Measurements from ENCODE around the gene CCDC106. TPM values are rescaled to one million over a fixed set of nuclear protein-coding genes. Genes with fewer than 3 reads are reported as not detected.
A peak's percentile ranks its signal among the peaks of the same experiment; 100 is the strongest.

CCDC106 gene
- total RNA-seq, 2 experiments from 2014 or later: 1.7 to 1.8 TPM

DNA sequence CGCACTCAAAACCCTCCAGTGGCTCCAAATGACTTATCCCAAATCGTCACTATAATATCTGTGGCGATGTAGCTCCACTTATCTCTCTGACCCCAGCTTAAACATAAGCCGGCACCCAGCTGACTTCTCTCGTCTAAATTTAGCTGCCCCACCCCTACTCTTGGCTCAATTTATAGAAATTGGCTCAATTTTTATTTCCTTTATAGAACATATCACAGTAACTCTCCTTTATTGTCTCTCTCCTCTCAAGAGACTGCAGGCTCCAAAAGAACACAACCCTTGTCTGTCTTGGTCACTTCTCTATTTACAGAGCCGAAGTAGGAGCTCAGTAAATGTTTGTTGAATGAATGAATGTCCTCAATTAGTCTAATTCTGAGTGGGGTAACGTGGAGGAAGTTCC is 24.5 kb upstream of the CCDC106 start:
- H3K4me3 ChIP-seq (ENCODE audit: low read length): no peak overlapping the region
- no peaks in the 10 kb centered on the region for H3K27me3 Mint-ChIP-seq
- DNase-seq (no peak), ATAC-seq (ENCODE audit: poor library complexity) (no peak)
- peaks cover 8% of the 10 kb centered on the region for H3K36me3 ChIP-seq (ENCODE audit: insufficient read depth, low read length)
- H3K27ac Mint-ChIP-seq: peak overlapping the region; percentile 100
- peak overlapping the region; percentile 98 for H3K4me3 Mint-ChIP-seq
- no peaks in the 10 kb centered on the region for H3K9me3 Mint-ChIP-seq
- no peak overlapping the region for H3K27ac ChIP-seq (ENCODE audit: low read depth in 1 of 2, low read length in 2 of 2)
- H3K4me1 Mint-ChIP-seq (ENCODE audit: low read depth): peaks cover 56% of the 10 kb centered on the region
- no peaks in the 10 kb centered on the region for H3K9me3 ChIP-seq (ENCODE audit: control insufficient read depth in 1 of 2, insufficient read depth in 1 of 2, low read length in 2 of 2)
- H3K36me3 Mint-ChIP-seq (ENCODE audit: low read depth): peaks cover 28% of the 10 kb centered on the region
- no peaks in the 10 kb centered on the region for H3K27me3 ChIP-seq (ENCODE audit: control insufficient read depth in 1 of 2, insufficient read depth in 2 of 2, low read length in 2 of 2)
- TF ChIP-seq, protein P1, sequence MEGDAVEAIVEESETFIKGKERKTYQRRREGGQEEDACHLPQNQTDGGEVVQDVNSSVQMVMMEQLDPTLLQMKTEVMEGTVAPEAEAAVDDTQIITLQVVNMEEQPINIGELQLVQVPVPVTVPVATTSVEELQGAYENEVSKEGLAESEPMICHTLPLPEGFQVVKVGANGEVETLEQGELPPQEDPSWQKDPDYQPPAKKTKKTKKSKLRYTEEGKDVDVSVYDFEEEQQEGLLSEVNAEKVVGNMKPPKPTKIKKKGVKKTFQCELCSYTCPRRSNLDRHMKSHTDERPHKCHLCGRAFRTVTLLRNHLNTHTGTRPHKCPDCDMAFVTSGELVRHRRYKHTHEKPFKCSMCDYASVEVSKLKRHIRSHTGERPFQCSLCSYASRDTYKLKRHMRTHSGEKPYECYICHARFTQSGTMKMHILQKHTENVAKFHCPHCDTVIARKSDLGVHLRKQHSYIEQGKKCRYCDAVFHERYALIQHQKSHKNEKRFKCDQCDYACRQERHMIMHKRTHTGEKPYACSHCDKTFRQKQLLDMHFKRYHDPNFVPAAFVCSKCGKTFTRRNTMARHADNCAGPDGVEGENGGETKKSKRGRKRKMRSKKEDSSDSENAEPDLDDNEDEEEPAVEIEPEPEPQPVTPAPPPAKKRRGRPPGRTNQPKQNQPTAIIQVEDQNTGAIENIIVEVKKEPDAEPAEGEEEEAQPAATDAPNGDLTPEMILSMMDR (IDR thresholded peaks at IDR 0.05): no peak
- ChIA-PET CTCF (interaction anchor here (1.1 to 5.4 kb wide), 3 partner anchors 17 to 120 kb away, joined by 3 to 60 read pairs (median 24); partner anchors contain the start of gene ZNF865), POLR2A (interaction anchor here (1.0 to 4.8 kb wide), 6 partner anchors 10 to 43 kb away, joined by 4 to 50 read pairs (median 26); partner anchors contain the start of genes FIZ1, ZNF524, ZNF579 and ZNF865)
- peaks cover 56% of the 10 kb centered on the region for H3K4me1 ChIP-seq (ENCODE audit: insufficient read depth, low read length)
- intact Hi-C loops (cut with DNase I, micrococcal nuclease): loop anchor here in 1 of 2 experiments (1.0 kb wide), 1 partner anchor 18 kb away; the partner anchor contains the start of gene ZNF865

DNA sequence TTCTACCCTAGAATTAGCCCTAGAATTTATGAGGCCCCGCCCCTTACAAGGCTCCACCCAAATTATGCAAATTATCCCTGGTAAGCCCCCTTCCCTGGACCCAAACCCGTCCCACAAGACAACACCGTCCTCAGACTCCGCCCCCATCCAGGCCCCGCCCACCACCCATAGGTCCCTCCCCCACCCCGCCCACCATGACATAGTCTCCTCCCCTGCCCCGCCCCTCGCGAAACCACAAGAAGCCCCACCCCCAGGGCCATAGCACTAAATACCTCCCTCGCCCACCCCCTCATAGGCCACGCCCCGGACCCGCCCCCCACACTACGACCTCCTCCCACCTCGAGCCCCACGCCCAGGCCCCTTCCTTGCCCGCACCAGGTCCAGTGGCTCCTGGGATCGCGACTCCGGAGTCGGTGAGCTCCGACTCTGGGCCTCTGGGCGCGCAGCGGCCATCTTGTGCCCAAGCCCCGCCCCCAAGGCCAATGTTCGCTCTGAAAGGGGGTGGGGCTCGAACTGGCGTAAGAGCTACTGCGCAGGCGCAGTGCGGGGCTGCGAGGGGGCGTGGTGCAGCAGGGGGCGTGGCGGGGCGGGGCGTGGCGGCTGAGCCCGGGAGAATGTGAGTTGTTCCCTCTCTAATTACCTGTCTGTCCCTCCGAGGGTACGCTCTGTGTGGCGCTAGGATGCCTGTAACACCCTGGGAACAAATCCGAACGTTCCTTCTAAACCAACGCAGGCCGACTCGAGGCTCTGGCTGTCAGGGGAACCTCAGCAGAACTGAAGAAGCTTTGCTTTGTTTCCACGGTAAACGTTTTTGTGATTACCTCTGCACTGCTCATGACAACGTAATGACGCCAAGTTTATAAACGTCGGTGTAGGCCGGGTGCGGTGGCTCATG is 23.7 kb upstream of the CCDC106 start, which contains the start of gene ZNF784:
Gene ZNF784, minus strand, starts transcription at position 458 of the 895 bp plus-strand sequence. Its CDS starts 5 bp downstream, at position 453.
- Histone ChIP-seq H3K27ac (ENCODE audit: low read depth in 1 of 2, low read length in 2 of 2) (peak within 1 kb of the TSS; percentile 89 to 94), H3K36me3 (ENCODE audit: insufficient read depth, low read length) (peaks cover 8% of the 10 kb centered on the region), H3K9me3 (ENCODE audit: control insufficient read depth in 1 of 2, insufficient read depth in 1 of 2, low read length in 2 of 2) (no peaks in the 10 kb centered on the region), H3K4me1 (ENCODE audit: insufficient read depth, low read length) (peaks cover 56% of the 10 kb centered on the region), H3K27me3 (ENCODE audit: control insufficient read depth in 1 of 2, insufficient read depth in 2 of 2, low read length in 2 of 2) (no peaks in the 10 kb centered on the region), H3K4me3 (ENCODE audit: low read length) (peak within 1 kb of the TSS; percentile 68)
- TF ChIP-seq, protein P1 (IDR thresholded peaks at IDR 0.05): no peak
- intact Hi-C loops (cut with DNase I, micrococcal nuclease): loop anchor here (1.0 kb wide), 2 partner anchors 19 to 25 kb away; partner anchors contain the start of genes FIZ1 (in 1 of the 2) and ZNF865 (in 1 of the 2)
- H3K4me1 Mint-ChIP-seq (ENCODE audit: low read depth): peaks cover 55% of the 10 kb centered on the region
- ChIA-PET CTCF (interaction anchor here (3.2 to 5.4 kb wide), 3 partner anchors 15 to 120 kb away, joined by 20 to 60 read pairs (median 24); partner anchors contain the start of gene ZNF865), POLR2A (interaction anchor here (0.9 to 4.8 kb wide), 18 partner anchors 9 to 1161 kb away, joined by 3 to 50 read pairs (median 8); partner anchors contain the start of genes FIZ1, HSPBP1, LENG9 and PPP6R1)
- peak within 1 kb of the TSS; percentile 98 for H3K4me3 Mint-ChIP-seq
- DNase-seq (peak; percentile 88 to 98 (median 93)), ATAC-seq (ENCODE audit: poor library complexity) (peak; percentile 69)
- H3K36me3 Mint-ChIP-seq (ENCODE audit: low read depth): peaks cover 28% of the 10 kb centered on the region
- H3K9me3 Mint-ChIP-seq: no peaks in the 10 kb centered on the region
- peak within 1 kb of the TSS; percentile 100 for H3K27ac Mint-ChIP-seq
- H3K27me3 Mint-ChIP-seq: no peaks in the 10 kb centered on the region

DNA sequence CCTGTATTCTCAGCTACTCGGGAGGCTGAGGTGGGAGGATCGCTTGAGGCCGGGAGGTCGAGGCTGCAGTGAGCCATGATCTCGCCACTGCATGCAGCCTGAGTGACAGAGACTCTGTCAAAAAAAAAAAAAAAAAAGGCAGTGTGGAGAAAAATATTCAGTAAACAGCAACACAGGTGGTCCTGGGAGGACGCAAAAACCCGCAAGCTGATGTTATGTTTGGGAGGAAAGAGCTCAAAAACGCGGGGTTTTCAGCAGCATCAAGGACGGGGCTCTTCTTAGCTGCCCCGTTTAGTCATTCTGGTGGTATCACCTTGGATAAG is 23.0 kb upstream of the CCDC106 start:
- peaks cover 8% of the 10 kb centered on the region for H3K36me3 ChIP-seq (ENCODE audit: insufficient read depth, low read length)
- H3K4me1 Mint-ChIP-seq (ENCODE audit: low read depth): peaks cover 50% of the 10 kb centered on the region
- intact Hi-C loops (cut with DNase I, micrococcal nuclease): no loop called here
- POLR2A ChIA-PET: interaction anchor here (1.1 to 4.8 kb wide), 16 partner anchors 9 to 366 kb away, joined by 3 to 50 read pairs (median 8); partner anchors contain the start of genes FIZ1, HSPBP1, PPP6R1 and U2AF2
- CTCF ChIA-PET: interaction anchor here (3.2 to 5.4 kb wide), 3 partner anchors 14 to 121 kb away, joined by 20 to 60 read pairs (median 24); partner anchors contain the start of gene ZNF865
- H3K9me3 Mint-ChIP-seq: no peaks in the 10 kb centered on the region
- H3K36me3 Mint-ChIP-seq (ENCODE audit: low read depth): peaks cover 28% of the 10 kb centered on the region
- peak overlapping the region; percentile 98 for H3K4me3 Mint-ChIP-seq
- H3K27ac ChIP-seq (ENCODE audit: low read depth in 1 of 2, low read length in 2 of 2): peak overlapping the region; percentile 89 to 94
- no peak for DNase-seq
- no peak for ATAC-seq (ENCODE audit: poor library complexity)
- no peaks in the 10 kb centered on the region for H3K9me3 ChIP-seq (ENCODE audit: control insufficient read depth in 1 of 2, insufficient read depth in 1 of 2, low read length in 2 of 2)
- TF ChIP-seq, protein P1 (IDR thresholded peaks at IDR 0.05): no peak
- peak overlapping the region; percentile 100 for H3K27ac Mint-ChIP-seq
- H3K27me3 ChIP-seq (ENCODE audit: control insufficient read depth in 1 of 2, insufficient read depth in 2 of 2, low read length in 2 of 2): no peaks in the 10 kb centered on the region
- peaks cover 56% of the 10 kb centered on the region for H3K4me1 ChIP-seq (ENCODE audit: insufficient read depth, low read length)
- H3K27me3 Mint-ChIP-seq: no peaks in the 10 kb centered on the region
- peak overlapping the region; percentile 68 for H3K4me3 ChIP-seq (ENCODE audit: low read length)
